Measurements from ENCODE around the gene PSMD1.
"Not testable (repeated sequence)": the region's sequence is repeated elsewhere in the genome, so short reads cannot be mapped to it uniquely, and the experiment has no call there.

Gene PSMD1

GRCh38 chr2:231058761-231059550 lies 2.3 kb downstream of the PSMD1 start:
- no peak for DNase-seq

GRCh38 chr2:231059756-231060155 lies 3.1 kb downstream of the PSMD1 start:
- no peak for DNase-seq

- no peak for DNase-seq
Measured at GRCh38 chr2:231062776-231063175, 6.1 kb downstream of the PSMD1 start.

- no peak for DNase-seq
Measured at GRCh38 chr2:231063347-231063746, 6.7 kb downstream of the PSMD1 start.

- no peak for DNase-seq
Measured at GRCh38 chr2:231065966-231066365, 9.3 kb downstream of the PSMD1 start.

GRCh38 chr2:231067531-231067930 lies 10.9 kb downstream of the PSMD1 start:
- DNase-seq = not testable (repeated sequence)

GRCh38 chr2:231068525-231069222 lies 12.0 kb downstream of the PSMD1 start:
- DNase-seq = peak; percentile 32

- peak; percentile 18 for DNase-seq
Measured at GRCh38 chr2:231069379-231070054, 12.8 kb downstream of the PSMD1 start.

- no peak for DNase-seq
Measured at GRCh38 chr2:231084565-231084964, 27.9 kb downstream of the PSMD1 start.

- DNase-seq = no peak
Measured at GRCh38 chr2:231088754-231089153, 32.1 kb downstream of the PSMD1 start.

- no peak for DNase-seq
Measured at GRCh38 chr2:231093933-231094332, 37.3 kb downstream of the PSMD1 start.

GRCh38 chr2:231094736-231095346 lies 38.2 kb downstream of the PSMD1 start:
- peak; percentile 15 for DNase-seq

- DNase-seq = no peak
Measured at GRCh38 chr2:231099918-231100317, 43.3 kb downstream of the PSMD1 start.

- DNase-seq = not testable (repeated sequence)
Measured at GRCh38 chr2:231100321-231100720, 43.7 kb downstream of the PSMD1 start.

GRCh38 chr2:231100990-231101389 lies 44.3 kb downstream of the PSMD1 start:
- no peak for DNase-seq

- no peak for DNase-seq
Measured at GRCh38 chr2:231102772-231103171, 46.1 kb downstream of the PSMD1 start.

GRCh38 chr2:231104115-231104713 lies 47.5 kb downstream of the PSMD1 start:
- no peak for DNase-seq

GRCh38 chr2:231110551-231110950 lies 53.9 kb downstream of the PSMD1 start:
- DNase-seq = no peak

GRCh38 chr2:231111987-231112386 lies 55.3 kb downstream of the PSMD1 start:
- peak; percentile 9 for DNase-seq

- no peak for DNase-seq
Measured at GRCh38 chr2:231113489-231113888, 56.8 kb downstream of the PSMD1 start.

GRCh38 chr2:231115651-231116050 lies 59.0 kb downstream of the PSMD1 start:
- no peak for DNase-seq

- no peak for DNase-seq
Measured at GRCh38 chr2:231117148-231117547, 60.5 kb downstream of the PSMD1 start.

Measured in NCI-H226 (cell line).